SK-N-SH (cell line): ENCODE measurements around the gene PGM5. TPM values are rescaled to one million over a fixed set of nuclear protein-coding genes. Genes with fewer than 3 reads are reported as not detected.
"Not testable (repeated sequence)": the region's sequence is repeated elsewhere in the genome, so short reads cannot be mapped to it uniquely, and the experiment has no call there.

Experiments
- CTCF ChIA-PET: fragments of 300-600, 350-600 bp; formaldehyde crosslinking; extraction: SDS; loops from one replicate; lab custom pipeline; 2021; lab: Yijun Ruan, JAX
- POLR2A ChIA-PET: fragments of 350-600 bp; sonication (Branson Sonifier 250); formaldehyde crosslinking; extraction: SDS; loops from one replicate; lab custom pipeline; 2020; ENCODE audit warnings: antibody characterized with exemption, inconsistent platforms; lab: Yijun Ruan, JAX
- DNase-seq: peaks from one replicate; pipeline ENCODE4 v3.0.0; 2012
- H2AFZ ChIP-seq: fragments of 200-600 bp; sonication (generic); 2 replicates; pipeline ENCODE4 v1.8.1; 2016; ENCODE audit warnings: antibody characterized with exemption, mild to moderate bottlenecking, low read depth
- H3F3A ChIP-seq: fragments of 200-600 bp; sonication (generic); replicated peaks from 2 replicates; pipeline ENCODE3; 2016; ENCODE audit warnings: antibody characterized with exemption, mild to moderate bottlenecking; ENCODE audit not compliant: insufficient read depth
- H3K27ac ChIP-seq, 2 experiments: fragments of 200-500 bp in 1 of 2; fragments of 200-600 bp in 1 of 2; sonication (Bioruptor generic) in 1 of 2; sonication (generic), shearing (Covaris generic) in 1 of 2; 2 replicates each; pipeline versions ENCODE4 v1.5.1 to v1.6.1; 2014 to 2016; ENCODE audit warnings: low read depth in 2 of 2, inconsistent platforms in 1 of 2, low read length in 1 of 2, mild to moderate bottlenecking in 1 of 2, mixed read lengths in 1 of 2
- H3K27me3 ChIP-seq: fragments of 200-600 bp; sonication (generic), shearing (Covaris generic); 2 replicates; pipeline ENCODE4 v1.6.1; 2016; ENCODE audit warnings: mixed run types; ENCODE audit not compliant: insufficient read depth
- H3K36me3 ChIP-seq, 2 experiments: fragments of 200-500 bp in 1 of 2; fragments of 200-600 bp in 1 of 2; sonication (Bioruptor generic) in 1 of 2; sonication (generic) in 1 of 2; replicated peaks in 1 of 2; 2 replicates each; pipeline versions ENCODE3 to v1.5.1; 2014 to 2016; ENCODE audit warnings: low read length in 1 of 2, mild to moderate bottlenecking in 1 of 2; ENCODE audit not compliant: insufficient read depth in 2 of 2, control insufficient read depth in 1 of 2
- H3K4me1 ChIP-seq, 2 experiments: fragments of 200-500 bp in 1 of 2; fragments of 200-600 bp in 1 of 2; sonication (Bioruptor generic) in 1 of 2; sonication (generic), shearing (Covaris generic) in 1 of 2; 2 replicates each; pipeline versions ENCODE4 v1.5.1 to v1.6.1; 2014 to 2016; ENCODE audit warnings: low read depth in 1 of 2, low read length in 1 of 2, mixed run types in 1 of 2; ENCODE audit not compliant: insufficient read depth in 2 of 2, control insufficient read depth in 1 of 2
- H3K4me2 ChIP-seq: fragments of 200-600 bp; sonication (generic), shearing (Covaris generic); 2 replicates; pipeline ENCODE4 v1.6.1; 2017; ENCODE audit warnings: mixed run types
- H3K4me3 ChIP-seq, 2 experiments: fragments of 200-500 bp in 1 of 2; fragments of 200-600 bp in 1 of 2; sonication (Bioruptor generic) in 1 of 2; sonication (generic), shearing (Covaris generic) in 1 of 2; 2 replicates each; pipeline versions ENCODE4 v1.5.1 to v1.8.1; 2014 to 2016; ENCODE audit warnings: low read depth in 2 of 2, inconsistent platforms in 1 of 2, low read length in 1 of 2, mild to moderate bottlenecking in 1 of 2, mixed read lengths in 1 of 2, moderate library complexity in 1 of 2
- H3K79me2 ChIP-seq: fragments of 200-600 bp; sonication (generic); 2 replicates; pipeline ENCODE4 v1.8.1; 2017; ENCODE audit warnings: mild to moderate bottlenecking; ENCODE audit not compliant: insufficient read depth
- H3K9ac ChIP-seq: fragments of 200-600 bp; sonication (generic); 2 replicates; pipeline ENCODE4 v1.6.1; 2017; ENCODE audit warnings: mixed run types
- H3K9me2 ChIP-seq: fragments of 200-600 bp; sonication (generic); 2 replicates; pipeline ENCODE4 v1.6.1; 2017; ENCODE audit warnings: mixed run types
- H3K9me3 ChIP-seq: fragments of 200-600 bp; sonication (generic); 2 replicates; pipeline ENCODE4 v1.6.1; 2017; ENCODE audit warnings: mixed run types, mild to moderate bottlenecking, moderate library complexity
- H4K20me1 ChIP-seq: fragments of 200-600 bp; sonication (generic); 2 replicates; pipeline ENCODE4 v1.6.1; 2017; ENCODE audit warnings: mild to moderate bottlenecking, mixed run types; ENCODE audit not compliant: insufficient read depth
- WGBS: methylation state at CpG from one replicate; pipeline ENCODE4 v1.1.6; 2017; ENCODE audit warnings: low lambda C conversion rate; 5-methylcytosine and 5-hydroxymethylcytosine counted together
- polyA plus RNA-seq, 3 experiments: library from polyadenylated mRNA; depleted of rRNA; stranded (reverse); fragments of >200 nt; gene quantifications; 2 replicates each; pipeline ENCODE4 v1.2.3, GENCODE V29; 2012

Gene PGM5
- polyA plus RNA-seq, 1 of the 3 experiments (the other 2 are of a cell fraction): not detected

- WGBS: 20% methylated on average over 8 of the region's 57 CpGs
- CTCF ChIA-PET, H3K79me2 ChIP-seq, H4K20me1 ChIP-seq, POLR2A ChIA-PET, DNase-seq, H3K27ac ChIP-seq, H3K9me2 ChIP-seq, H3K4me1 ChIP-seq, H3F3A ChIP-seq, H3K9me3 ChIP-seq, H3K4me2 ChIP-seq, H3K9ac ChIP-seq, H3K36me3 ChIP-seq, H3K27me3 ChIP-seq, H3K4me3 ChIP-seq, H2AFZ ChIP-seq: not testable (repeated sequence)
Measured at GRCh38 chr9:68357119-68357714, 806 bp downstream of the PGM5 start.

GRCh38 chr9:68366933-68367547 is 10.6 kb downstream of the PGM5 start:
- H3K4me1 ChIP-seq, POLR2A ChIA-PET, H4K20me1 ChIP-seq, DNase-seq, H3K4me2 ChIP-seq, H2AFZ ChIP-seq, H3K79me2 ChIP-seq, H3K36me3 ChIP-seq, H3K9me2 ChIP-seq, H3K9me3 ChIP-seq, H3K9ac ChIP-seq, H3K27ac ChIP-seq, H3K27me3 ChIP-seq, CTCF ChIA-PET, H3K4me3 ChIP-seq, H3F3A ChIP-seq: not testable (repeated sequence)
- 12% methylated on average over 10 of the region's 10 CpGs for WGBS

DNA sequence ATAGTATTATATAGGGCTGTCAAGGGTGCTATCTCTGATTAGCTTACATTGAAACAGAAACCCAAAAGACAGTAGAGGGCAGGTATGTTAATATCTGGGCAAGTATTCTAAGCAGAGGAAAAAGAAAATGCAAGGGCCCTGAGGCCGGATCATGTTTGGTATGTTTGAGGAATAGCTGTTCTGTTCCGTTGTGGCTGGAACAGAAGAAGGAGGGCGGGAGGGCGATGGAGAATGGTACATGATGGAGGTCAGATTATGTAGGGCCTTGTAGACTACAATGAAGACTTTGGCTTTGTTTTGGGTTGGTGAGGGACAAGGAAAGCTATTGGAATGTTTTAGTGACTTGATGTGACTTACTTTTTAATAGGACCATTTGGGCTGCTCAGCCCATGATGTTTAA is 19.4 kb downstream of the PGM5 start:
- H3K9ac ChIP-seq, H3K4me3 ChIP-seq, H3K79me2 ChIP-seq, H3K9me2 ChIP-seq, H3K27me3 ChIP-seq, H3K4me1 ChIP-seq, H3K9me3 ChIP-seq, CTCF ChIA-PET, H3K36me3 ChIP-seq, H3F3A ChIP-seq, H4K20me1 ChIP-seq, H2AFZ ChIP-seq, H3K27ac ChIP-seq, POLR2A ChIA-PET, H3K4me2 ChIP-seq, DNase-seq: not testable (repeated sequence)
- WGBS: 12% methylated on average over 4 of the region's 4 CpGs

DNA sequence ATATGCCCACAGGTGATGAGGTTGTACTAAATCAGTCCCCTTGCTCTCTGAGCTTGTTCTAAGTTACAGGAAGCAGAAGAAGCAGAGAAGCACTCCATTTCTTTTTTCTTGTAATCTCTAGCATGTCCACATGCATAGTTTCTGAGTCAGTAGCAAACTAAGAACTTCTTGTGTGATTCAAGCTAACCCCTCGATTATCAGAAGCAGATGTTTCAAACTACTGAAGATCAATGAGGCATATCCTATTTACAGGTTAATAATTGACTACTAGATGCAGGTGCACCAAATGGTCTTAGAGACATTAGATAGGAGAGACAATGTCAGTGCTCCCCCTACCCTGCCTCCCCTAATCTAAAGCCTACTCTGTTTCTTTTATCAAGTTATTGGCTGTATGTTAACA is 21.3 kb downstream of the PGM5 start:
- H2AFZ ChIP-seq, H3K9me3 ChIP-seq, H3K36me3 ChIP-seq, H3F3A ChIP-seq, DNase-seq, H3K79me2 ChIP-seq, H3K4me3 ChIP-seq, H3K9me2 ChIP-seq, POLR2A ChIA-PET, H3K9ac ChIP-seq, H4K20me1 ChIP-seq, H3K27me3 ChIP-seq, H3K4me1 ChIP-seq, H3K27ac ChIP-seq, CTCF ChIA-PET, H3K4me2 ChIP-seq: not testable (repeated sequence)
- 0% methylated on average over 1 of the region's 1 CpG for WGBS

GRCh38 chr9:68383894-68384293 is 27.5 kb downstream of the PGM5 start:
- H3K27ac ChIP-seq, H3K9me2 ChIP-seq, H4K20me1 ChIP-seq, CTCF ChIA-PET, H3K4me3 ChIP-seq, H2AFZ ChIP-seq, H3K4me1 ChIP-seq, H3K79me2 ChIP-seq, POLR2A ChIA-PET, H3K9ac ChIP-seq, H3F3A ChIP-seq, H3K4me2 ChIP-seq, H3K36me3 ChIP-seq, H3K27me3 ChIP-seq, DNase-seq, H3K9me3 ChIP-seq: not testable (repeated sequence)
- WGBS: 10% methylated on average over 1 of the region's 1 CpG

GRCh38 chr9:68389558-68389957 is 33.1 kb downstream of the PGM5 start:
- H4K20me1 ChIP-seq, H3K4me3 ChIP-seq, CTCF ChIA-PET, H3F3A ChIP-seq, DNase-seq, H2AFZ ChIP-seq, H3K79me2 ChIP-seq, H3K4me2 ChIP-seq, H3K27ac ChIP-seq, H3K27me3 ChIP-seq, POLR2A ChIA-PET, H3K9me2 ChIP-seq, H3K9ac ChIP-seq, H3K4me1 ChIP-seq, H3K36me3 ChIP-seq, H3K9me3 ChIP-seq: not testable (repeated sequence)
- 2% methylated on average over 4 of the region's 4 CpGs for WGBS
